Type B pancreatic cell (in vitro differentiated cells): ENCODE measurements around the gene TMEM63A. TPM values are rescaled to one million over a fixed set of nuclear protein-coding genes. Genes with fewer than 3 reads are reported as not detected.
A peak's percentile ranks its signal among the peaks of the same experiment; 100 is the strongest.

Source experiments
- DNase-seq: peaks from one replicate; pipeline ENCODE4 v3.0.0; 2021; ENCODE audit warnings: mixed read lengths; ENCODE audit not compliant: unreplicated experiment; ENCODE audit errors: extremely low spot score
- H3K27ac Mint-ChIP-seq: 2 replicates; pipeline ENCODE4 v1.8.0; 2021; ENCODE audit warnings: mild to moderate bottlenecking, mixed read lengths
- H3K27me3 Mint-ChIP-seq: 2 replicates; pipeline ENCODE4 v1.8.0; 2021; ENCODE audit warnings: mixed read lengths
- H3K36me3 Mint-ChIP-seq: 2 replicates; pipeline ENCODE4 v1.8.0; 2021; ENCODE audit warnings: mixed read lengths
- H3K4me1 Mint-ChIP-seq: one replicate; pipeline ENCODE4 v1.8.0; 2021; ENCODE audit warnings: mixed read lengths; ENCODE audit not compliant: unreplicated experiment
- H3K4me3 Mint-ChIP-seq: 2 replicates; pipeline ENCODE4 v1.8.0; 2021; ENCODE audit warnings: mild to moderate bottlenecking, mixed read lengths
- H3K9me3 Mint-ChIP-seq: 2 replicates; pipeline ENCODE4 v1.8.0; 2021; ENCODE audit warnings: mixed read lengths
- CTCF ChIP-seq: fragments of 200-600 bp; sonication (generic); conservative IDR thresholded peaks from 2 replicates; pipeline ENCODE4 v1.5.0; 2021; ENCODE audit warnings: antibody characterized with exemption, mild to moderate bottlenecking
- total RNA-seq: library from RNA; stranded (reverse); gene quantifications from 2 replicates; pipeline ENCODE4 v1.2.1, GENCODE V29; 2021; ENCODE audit warnings: low replicate concordance

The TMEM63A gene
- total RNA-seq, 1 donor from 2014 or later, result 63.3 TPM

GRCh38 chr1:225846331-225847310 is 35.6 kb downstream of the TMEM63A start:
- no peaks in the 10 kb centered on the region for H3K9me3 Mint-ChIP-seq
- TF ChIP-seq CTCF, result no peak
- H3K4me3 Mint-ChIP-seq, result no peak overlapping the region
- DNase-seq, result no peak
- peaks cover 15% of the 10 kb centered on the region for H3K36me3 Mint-ChIP-seq
- H3K4me1 Mint-ChIP-seq, result peaks cover 17% of the 10 kb centered on the region
- H3K27ac Mint-ChIP-seq, result no peak overlapping the region
- no peaks in the 10 kb centered on the region for H3K27me3 Mint-ChIP-seq

GRCh38 chr1:225845571-225846259 is 36.5 kb downstream of the TMEM63A start:
- DNase-seq, result peak; percentile 80
- H3K27ac Mint-ChIP-seq, result peak overlapping the region; percentile 51
- no peaks in the 10 kb centered on the region for H3K27me3 Mint-ChIP-seq
- H3K36me3 Mint-ChIP-seq, result peaks cover 18% of the 10 kb centered on the region
- TF ChIP-seq CTCF, result peak; percentile 77
- H3K4me3 Mint-ChIP-seq, result no peak overlapping the region
- H3K4me1 Mint-ChIP-seq, result peaks cover 17% of the 10 kb centered on the region
- no peaks in the 10 kb centered on the region for H3K9me3 Mint-ChIP-seq

GRCh38 chr1:225845097-225845496 is 37.1 kb downstream of the TMEM63A start:
- H3K4me1 Mint-ChIP-seq, result peaks cover 17% of the 10 kb centered on the region
- H3K27ac Mint-ChIP-seq, result no peak overlapping the region
- H3K27me3 Mint-ChIP-seq, result no peaks in the 10 kb centered on the region
- H3K36me3 Mint-ChIP-seq, result peaks cover 18% of the 10 kb centered on the region
- DNase-seq, result no peak
- no peak overlapping the region for H3K4me3 Mint-ChIP-seq
- H3K9me3 Mint-ChIP-seq, result no peaks in the 10 kb centered on the region
- TF ChIP-seq CTCF, result no peak

GRCh38 chr1:225844236-225845061 is 37.7 kb downstream of the TMEM63A start:
- no peak for TF ChIP-seq CTCF
- Mint-ChIP-seq H3K4me1 (peaks cover 17% of the 10 kb centered on the region), H3K27ac (peak overlapping the region; percentile 62), H3K4me3 (no peak overlapping the region), H3K36me3 (peaks cover 14% of the 10 kb centered on the region), H3K9me3 (no peaks in the 10 kb centered on the region), H3K27me3 (no peaks in the 10 kb centered on the region)
- no peak for DNase-seq

- H3K4me3 Mint-ChIP-seq, result no peak overlapping the region
- H3K27ac Mint-ChIP-seq, result peak overlapping the region; percentile 62
- DNase-seq, result no peak
- peaks cover 14% of the 10 kb centered on the region for H3K4me1 Mint-ChIP-seq
- peaks cover 11% of the 10 kb centered on the region for H3K36me3 Mint-ChIP-seq
- TF ChIP-seq CTCF, result no peak
- no peaks in the 10 kb centered on the region for H3K9me3 Mint-ChIP-seq
- no peaks in the 10 kb centered on the region for H3K27me3 Mint-ChIP-seq
Observed at GRCh38 chr1:225843426-225843795, 38.8 kb downstream of the TMEM63A start.
